Hematopoietic multipotent progenitor cell treated with erythropoietin and hydrocortisone succinate and interleukin-3 and kit ligand, for 4 days (in vitro differentiated cells): Measurements from ENCODE around the gene SCGB1A1.

Experiments used
- DNase-seq: peaks from one replicate; pipeline ENCODE4 v3.0.0-alpha.2; 2015

The SCGB1A1 gene

DNA sequence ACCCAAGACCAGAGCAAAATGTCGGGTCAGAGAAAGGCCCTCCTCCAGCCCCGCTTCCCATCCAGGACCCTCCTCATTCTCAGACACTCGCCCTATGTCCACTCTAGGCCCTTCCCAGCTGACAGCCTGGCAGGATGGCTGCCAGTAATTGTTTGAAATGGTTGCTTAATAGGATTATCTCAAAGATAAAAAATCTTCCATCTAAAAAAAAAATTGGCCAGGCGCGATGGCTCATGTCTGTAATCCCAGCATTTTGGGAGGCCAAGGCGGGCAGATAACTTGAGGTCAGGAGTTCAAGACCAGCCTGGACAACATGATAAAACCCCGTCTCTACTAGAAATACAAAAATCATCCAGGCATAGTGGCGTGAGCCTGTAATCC, 32.4 kb downstream of the SCGB1A1 start:
- no peak for DNase-seq

DNA sequence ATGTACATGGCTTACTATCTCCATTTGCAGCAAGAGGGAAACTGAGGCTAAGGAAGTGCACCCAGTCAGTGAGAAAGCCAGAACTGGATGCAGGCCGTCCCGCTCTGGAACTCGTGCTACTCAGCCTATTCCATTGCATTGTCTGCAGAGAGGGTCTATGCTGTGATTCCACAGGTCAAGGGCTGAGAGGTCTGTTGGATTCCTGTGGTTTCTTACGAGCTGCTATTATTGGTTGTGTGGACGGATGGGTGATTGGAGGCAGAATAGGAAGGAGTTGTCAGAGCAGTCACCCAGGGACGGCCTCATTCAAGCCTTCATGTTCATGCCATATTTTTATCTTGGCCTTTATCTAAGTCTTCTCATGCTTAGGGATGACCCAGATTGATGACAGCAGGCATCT, 33.4 kb downstream of the SCGB1A1 start:
- DNase-seq = no peak

DNA sequence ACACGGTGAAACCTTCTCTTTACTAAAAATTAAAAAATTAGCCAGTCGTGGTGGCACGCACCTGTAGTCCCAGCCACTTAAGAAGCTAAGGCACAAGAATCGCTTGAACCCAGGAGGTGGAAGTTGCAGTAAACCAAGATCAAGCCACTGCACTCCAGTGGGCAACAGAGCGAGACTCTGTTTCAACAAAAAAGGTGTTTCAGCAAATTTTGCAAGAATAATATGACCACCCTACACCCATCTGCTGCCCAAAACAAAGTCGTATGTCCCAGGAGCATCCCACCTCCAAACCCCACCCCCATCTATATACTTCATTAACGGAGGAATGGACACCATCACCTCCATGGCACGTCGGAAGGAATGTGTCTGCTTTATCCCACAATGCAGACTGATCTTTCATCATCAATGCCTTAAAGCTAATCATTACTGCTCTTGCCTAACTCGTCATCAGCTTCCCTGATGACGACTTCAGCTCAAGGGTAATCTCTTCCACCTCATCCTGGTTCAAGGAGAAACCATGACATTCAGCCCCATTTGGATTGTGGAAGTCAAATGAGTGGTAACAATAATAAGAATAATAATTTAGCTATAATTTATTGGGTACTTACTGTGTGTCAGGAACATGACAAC, 34.1 kb downstream of the SCGB1A1 start:
- no peak for DNase-seq

DNA sequence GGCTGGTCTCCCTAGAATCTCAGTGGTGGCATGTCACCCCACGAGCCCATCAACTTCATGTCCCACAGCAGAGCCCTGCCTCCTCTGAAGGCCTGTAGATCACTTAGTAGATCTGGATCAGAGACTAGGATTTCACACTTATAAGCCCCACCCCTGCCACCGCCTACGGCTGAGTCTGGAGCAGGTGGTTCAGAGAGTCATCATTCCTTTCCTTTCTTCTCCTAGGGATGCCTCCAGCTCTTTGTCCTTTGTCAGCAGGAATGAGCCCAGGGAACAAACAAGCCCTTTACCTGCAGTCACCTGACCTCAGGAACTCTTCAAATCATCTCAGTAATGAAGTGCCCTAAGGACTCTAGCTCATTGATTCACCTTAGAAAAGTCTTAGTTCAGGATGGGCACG, 37.8 kb downstream of the SCGB1A1 start:
- no peak for DNase-seq

DNA sequence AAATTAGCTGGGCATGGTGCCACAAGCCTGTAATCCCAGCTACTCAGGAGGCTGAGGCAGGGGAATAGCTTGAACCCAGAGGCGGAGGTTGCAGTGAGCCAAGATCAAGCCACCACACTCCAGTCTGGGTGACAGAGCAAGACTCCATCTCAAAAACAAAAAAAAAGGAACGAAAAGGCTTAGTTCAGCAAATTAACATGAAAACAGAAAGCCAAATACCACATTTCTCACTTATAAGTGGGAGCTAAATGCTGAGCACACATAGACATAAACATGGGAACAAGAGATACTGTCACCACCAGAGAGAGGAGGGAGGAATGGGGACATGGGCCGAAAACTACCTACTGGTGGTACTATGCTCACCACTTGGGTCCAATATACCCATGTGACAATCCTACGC, 38.6 kb downstream of the SCGB1A1 start:
- no peak for DNase-seq

DNA sequence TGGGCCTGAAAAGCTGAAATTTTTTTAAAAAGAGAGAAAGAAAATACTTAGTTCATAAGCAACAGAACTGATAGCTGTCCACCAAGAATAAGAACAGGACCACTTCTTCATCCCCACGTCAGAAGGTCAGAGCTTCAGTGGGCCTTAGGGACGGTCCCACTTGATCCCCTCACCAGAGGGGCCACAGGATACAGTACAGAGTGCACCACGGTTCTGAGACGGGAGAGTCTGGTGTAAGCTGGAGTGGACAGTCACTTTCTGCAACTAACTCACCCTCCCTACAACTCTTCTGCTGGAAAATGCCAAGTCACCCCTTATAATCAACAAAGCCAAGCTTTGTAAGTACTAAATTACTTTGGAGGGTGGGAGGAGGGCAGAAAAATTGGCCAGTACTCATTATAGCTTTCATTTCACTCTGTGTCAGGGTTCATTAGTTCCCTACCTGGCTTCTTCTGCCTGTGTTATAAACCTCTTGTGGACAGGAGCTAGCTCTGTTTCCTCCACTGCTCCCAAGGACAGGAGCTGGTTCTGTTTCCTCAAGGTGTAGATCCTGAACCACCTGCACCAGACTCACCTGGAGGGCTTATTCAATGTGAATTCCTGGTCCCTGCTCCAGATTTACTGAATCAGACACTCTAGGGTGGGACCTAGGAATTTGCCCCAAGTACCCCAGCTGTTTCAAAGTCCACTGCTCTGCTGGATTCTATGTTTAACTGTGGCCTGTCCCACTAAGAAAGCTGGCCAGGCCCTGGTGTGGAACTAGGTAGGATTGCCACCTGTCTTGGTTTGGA, 39.6 kb downstream of the SCGB1A1 start:
- peak; percentile 74 for DNase-seq

DNA sequence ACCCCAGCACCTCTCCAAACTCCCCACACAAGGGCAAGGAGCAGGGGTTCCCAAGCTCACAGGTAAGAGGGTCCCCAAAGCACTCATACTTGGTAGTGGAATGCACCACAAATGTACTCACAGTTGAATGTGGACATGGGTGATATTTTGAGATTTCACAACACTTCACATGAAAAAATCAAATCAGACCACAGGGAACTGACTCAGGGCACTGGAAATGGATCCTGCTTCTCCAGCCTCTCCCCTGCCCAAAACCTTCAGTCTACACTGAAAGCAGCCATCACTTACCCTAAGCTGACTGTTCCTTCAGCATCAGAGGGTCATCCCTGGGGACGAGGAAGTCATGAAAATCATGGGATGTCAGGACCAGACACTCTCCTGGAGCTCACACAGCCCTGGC, 40.2 kb downstream of the SCGB1A1 start:
- no peak for DNase-seq

DNA sequence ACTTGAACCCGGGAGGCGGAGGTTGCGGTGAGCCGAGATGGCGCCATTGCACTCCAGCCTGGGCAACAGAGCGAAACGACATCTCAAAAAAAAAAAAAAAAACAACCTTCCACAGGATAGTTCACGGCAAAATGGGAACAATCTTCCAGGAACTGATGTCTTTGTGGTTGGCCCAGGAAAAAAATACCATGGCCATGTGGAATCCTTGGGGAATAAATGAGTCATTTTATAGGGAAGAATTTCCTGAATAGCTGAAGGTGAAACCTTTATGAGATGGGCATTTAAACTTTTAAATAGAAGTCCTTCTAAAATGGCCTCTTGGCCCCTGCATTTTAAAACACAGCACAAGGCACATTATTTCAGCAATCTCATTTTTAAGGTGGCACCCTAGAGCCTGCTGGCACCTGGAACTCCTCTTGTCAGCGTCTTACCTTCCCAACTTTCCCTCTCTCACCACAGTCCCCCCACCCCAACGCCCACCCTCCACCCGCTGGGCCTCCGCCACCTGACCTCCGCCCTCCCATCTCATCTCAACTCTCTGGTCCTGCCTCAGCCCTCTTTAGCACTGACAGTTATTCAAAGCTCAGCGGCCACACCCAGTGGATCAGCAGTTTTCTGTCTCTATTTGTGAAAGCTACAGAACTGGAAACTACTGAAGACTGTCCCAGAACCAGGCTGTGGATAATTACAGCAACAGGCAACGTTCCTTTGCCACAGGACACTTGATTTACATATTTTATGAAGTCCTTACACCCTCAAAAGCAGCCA, 43.1 kb downstream of the SCGB1A1 start:
- peak; percentile 82 for DNase-seq

DNA sequence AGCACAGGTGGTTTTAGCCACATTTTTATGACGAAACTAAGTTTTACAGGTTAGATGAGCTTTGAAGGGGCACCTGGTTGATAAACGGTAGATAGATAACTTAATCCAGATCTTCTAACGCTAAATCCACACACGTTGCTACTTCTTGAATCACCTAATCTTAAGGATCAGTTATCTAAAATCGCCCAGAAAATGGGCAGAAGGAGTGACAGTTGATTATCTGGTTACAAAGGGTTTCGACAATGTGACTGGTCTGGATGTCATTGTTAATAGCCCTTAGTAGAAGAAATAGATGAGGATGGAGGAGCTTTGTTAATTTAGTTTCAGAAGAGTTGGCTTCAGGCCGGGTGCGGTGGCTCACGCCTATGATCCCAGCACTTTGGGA, 43.7 kb downstream of the SCGB1A1 start:
- peak; percentile 31 for DNase-seq

DNA sequence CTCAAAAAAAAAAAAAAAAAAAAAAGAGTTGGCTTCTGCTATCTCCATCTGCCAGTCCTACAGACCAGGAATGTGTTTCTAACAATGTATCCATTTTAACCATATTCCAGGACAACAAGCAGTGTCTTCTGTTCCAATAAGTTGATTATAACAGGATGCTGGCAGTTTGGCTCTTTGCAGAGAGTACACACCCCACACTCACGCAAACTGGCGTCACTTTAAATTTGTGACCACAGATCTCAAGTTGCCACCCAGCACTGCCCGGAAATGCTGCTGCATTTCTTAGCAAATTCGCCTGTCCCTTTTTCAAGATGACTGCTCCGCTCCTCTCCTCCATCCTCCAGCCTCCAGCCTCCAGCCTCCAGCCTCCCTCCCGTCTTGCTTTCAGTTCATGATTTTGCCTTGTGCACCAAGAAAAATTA, 44.3 kb downstream of the SCGB1A1 start:
- DNase-seq = peak; percentile 83

DNA sequence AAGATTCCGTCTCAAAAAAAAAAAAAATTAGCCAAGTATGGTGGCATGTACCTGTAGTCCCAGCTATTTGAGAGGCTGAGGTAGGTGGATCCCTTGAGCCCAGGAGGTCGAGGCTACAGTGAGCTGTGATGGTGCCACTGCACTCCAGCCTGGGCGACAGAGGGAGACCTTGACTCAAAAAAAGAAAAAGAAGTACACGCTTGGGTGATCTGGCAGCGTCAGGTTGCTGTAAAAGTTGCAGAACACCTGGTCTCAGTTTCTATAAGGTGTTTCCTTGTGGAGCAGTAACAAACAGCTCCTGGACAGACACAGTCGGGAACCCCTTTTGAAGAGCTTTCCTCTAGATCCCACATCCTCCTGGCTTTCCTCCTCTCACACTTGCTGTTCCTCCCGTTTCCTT, 45.8 kb downstream of the SCGB1A1 start:
- DNase-seq = no peak

DNA sequence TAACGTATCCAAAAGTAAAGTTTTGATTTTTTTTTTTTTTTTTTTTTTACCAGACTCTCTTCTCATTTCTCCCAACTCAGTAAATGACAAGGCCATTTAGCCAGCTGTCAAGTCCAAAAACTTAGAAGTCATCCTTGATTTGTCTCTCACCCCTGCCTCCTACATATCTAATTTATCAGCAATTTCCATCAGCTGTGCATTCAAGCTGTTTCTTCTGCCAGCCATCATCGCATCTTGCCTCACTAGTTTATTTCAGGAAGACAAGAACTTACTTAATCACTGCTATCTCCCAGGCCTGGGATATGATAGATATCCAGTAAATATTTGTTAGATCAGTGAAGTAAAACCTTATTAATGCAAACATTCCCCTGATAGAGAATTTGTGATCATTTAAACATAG, 47.6 kb downstream of the SCGB1A1 start:
- DNase-seq = peak; percentile 30

DNA sequence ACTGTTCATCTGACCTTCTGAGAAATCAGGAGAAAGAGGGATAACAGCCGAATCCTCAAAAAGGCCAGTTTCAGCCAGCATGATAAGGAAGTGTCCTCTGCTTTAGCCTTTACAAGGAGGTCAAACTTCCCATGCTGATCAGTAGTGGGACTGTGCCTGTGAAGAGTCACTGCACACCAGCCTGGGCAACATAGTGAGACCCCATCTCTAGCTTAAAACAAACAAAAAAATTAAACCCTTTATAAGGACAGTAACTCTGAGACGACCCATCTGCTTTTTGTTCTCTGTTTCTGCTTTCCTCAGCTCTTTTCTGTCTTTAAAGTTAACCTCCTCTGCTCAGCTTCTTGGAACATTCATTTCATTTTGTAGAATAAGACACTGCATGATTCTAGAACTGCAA, 49.7 kb downstream of the SCGB1A1 start:
- DNase-seq = no peak

DNA sequence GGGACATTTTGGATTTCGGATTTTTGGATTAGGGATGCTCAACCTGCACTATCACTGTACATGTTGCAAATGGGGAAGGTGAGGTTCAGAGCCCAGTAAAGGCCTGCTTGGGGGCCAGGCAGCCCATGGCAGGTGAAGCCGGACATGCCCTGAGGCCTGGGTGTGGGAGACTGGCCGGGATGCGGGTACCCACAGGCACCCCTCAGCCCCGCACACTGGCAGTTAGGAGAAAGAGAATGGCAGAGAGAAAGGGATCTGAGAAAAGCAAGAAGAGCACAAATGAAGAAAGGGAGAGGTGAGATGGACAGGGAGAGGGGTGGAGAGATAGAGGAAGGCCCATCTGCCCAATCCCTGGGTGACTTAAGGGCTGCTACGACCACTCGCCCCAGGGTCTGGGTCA, 52.8 kb downstream of the SCGB1A1 start:
- no peak for DNase-seq

DNA sequence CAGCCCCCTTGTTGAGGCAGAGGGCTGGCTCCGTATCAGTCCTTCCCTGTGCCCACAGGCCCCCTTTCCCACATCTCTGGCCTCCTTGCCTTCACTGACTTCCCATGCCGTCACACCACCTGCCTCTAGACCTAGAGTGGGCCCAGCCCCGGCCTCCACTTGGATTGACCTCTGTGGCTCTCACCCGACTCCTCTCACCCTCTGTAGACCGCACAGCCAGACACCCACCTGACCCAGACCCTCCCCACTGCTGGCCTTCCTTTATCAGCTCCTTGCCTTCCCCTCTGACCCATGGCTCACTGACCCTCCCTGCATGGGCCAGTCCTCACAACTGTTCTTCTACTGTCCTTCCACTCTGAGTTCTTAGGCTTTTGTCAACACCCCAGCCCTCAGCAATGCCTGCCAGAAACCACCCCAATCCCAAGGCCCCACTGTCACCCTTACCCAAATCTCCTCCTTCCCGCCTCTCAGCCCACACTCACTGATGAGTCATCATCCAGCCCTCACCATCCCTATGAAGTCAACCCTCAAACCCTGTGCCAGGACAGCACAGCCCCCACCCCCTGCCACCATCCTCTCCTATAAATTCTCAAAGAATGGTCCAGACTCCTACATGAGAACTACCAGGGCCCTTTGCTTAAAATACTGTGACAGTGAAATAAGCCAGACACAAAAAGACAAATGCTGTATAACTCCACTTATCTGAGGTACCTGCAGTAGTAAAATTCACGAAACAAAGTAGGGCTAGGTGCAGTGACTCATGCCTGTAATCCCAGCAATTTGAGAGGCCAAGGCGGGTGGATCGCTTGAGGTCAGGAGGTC, 53.4 kb downstream of the SCGB1A1 start:
- peak; percentile 53 for DNase-seq
